Measurements from ENCODE around the gene HAPSTR1. TPM values are rescaled to one million over a fixed set of nuclear protein-coding genes. Genes with fewer than 3 reads are reported as not detected.

The HAPSTR1 gene
- total and polyA plus RNA-seq, 2 of the 13 experiments (the other 11 are each of a cell fraction or from before 2014, with no cell fraction given): 25.2 to 83.2 TPM

- TF ChIP-seq KDM1A (CRISPR knock-in tag; IDR thresholded peaks at IDR 0.05) (no peak), CHD4 (IDR thresholded peaks at IDR 0.05; ENCODE audit: borderline replicate concordance, low read length) (no peak), SETDB1 (CRISPR knock-in tag; IDR thresholded peaks at IDR 0.05; ENCODE audit: borderline replicate concordance) (no peak), ZZZ3 (CRISPR knock-in tag; IDR thresholded peaks at IDR 0.05; ENCODE audit: borderline replicate concordance) (no peak), NONO (IDR thresholded peaks at IDR 0.05) (no peak), NONO (CRISPR knock-in tag; conservative IDR thresholded peaks at IDR 0.05) (no peak), POLR2G (IDR thresholded peaks at IDR 0.05; ENCODE audit: low read depth, low read length) (no peak), ETV5 (CRISPR knock-in tag; IDR thresholded peaks at IDR 0.05; ENCODE audit: borderline replicate concordance) (no peak), ZNF124 (CRISPR knock-in tag; IDR thresholded peaks at IDR 0.05) (no peak), ZNF101 (CRISPR knock-in tag; IDR thresholded peaks at IDR 0.05; ENCODE audit: borderline replicate concordance, low read depth) (no peak), ZNF563 (CRISPR knock-in tag; IDR thresholded peaks at IDR 0.05) (no peak), POGK (CRISPR knock-in tag; conservative IDR thresholded peaks at IDR 0.05) (no peak), BRF2 (CRISPR knock-in tag; IDR thresholded peaks at IDR 0.05) (no peak), JARID2 (CRISPR knock-in tag; IDR thresholded peaks at IDR 0.05; ENCODE audit: insufficient replicate concordance) (no peak), AFF4 (CRISPR knock-in tag; IDR thresholded peaks at IDR 0.05) (no peak), MAX (IDR thresholded peaks at IDR 0.05) (no peak), CAMTA2 (CRISPR knock-in tag; IDR thresholded peaks at IDR 0.05; ENCODE audit: borderline replicate concordance) (no peak), NFATC3 (CRISPR knock-in tag; IDR thresholded peaks at IDR 0.05) (no peak), EEA1 (CRISPR knock-in tag; IDR thresholded peaks at IDR 0.05; ENCODE audit: borderline replicate concordance) (0 out of 2 replicates have a peak, but pooled peaks have one; percentile 10)
Measured at GRCh38 chr16:9050102-9050830, 41.2 kb upstream of the HAPSTR1 start (continued).
